ENCODE measurements around the gene THAP7.

Gene THAP7

GRCh38 chr22:20977019-20977418 is 24.9 kb downstream of the THAP7 start:
- DNase-seq: no peak

DNA sequence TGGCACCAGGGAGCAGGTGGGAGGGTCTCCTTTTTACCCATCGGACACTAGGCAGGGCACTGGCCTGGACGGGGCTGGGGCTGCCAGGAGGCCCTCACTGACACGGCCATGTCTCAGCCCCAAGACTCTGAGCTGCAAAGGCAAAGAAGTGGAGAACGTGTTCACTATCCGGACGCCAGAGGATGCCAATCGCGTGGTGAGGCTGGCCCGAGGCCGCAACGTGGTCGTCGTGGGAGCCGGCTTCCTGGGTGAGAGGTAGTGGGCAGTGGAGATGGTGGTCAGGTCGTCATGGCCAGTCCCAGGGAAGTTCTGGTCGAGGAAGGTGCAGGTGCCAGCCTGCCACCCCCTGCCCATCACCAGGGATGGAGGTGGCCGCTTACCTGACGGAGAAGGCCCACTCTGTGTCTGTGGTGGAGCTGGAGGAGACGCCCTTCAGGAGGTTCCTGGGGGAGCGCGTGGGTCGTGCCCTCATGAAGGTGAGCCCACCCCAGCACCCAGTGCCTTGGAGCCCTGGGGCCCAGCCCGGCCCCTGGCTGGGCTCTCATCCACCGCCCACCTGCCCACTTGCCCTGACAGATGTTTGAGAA is 25.5 kb downstream of the THAP7 start:
- no peaks in the 10 kb centered on the region for H3K9me3 ChIP-seq (ENCODE audit: severe bottlenecking)
- TF ChIP-seq, protein P1, sequence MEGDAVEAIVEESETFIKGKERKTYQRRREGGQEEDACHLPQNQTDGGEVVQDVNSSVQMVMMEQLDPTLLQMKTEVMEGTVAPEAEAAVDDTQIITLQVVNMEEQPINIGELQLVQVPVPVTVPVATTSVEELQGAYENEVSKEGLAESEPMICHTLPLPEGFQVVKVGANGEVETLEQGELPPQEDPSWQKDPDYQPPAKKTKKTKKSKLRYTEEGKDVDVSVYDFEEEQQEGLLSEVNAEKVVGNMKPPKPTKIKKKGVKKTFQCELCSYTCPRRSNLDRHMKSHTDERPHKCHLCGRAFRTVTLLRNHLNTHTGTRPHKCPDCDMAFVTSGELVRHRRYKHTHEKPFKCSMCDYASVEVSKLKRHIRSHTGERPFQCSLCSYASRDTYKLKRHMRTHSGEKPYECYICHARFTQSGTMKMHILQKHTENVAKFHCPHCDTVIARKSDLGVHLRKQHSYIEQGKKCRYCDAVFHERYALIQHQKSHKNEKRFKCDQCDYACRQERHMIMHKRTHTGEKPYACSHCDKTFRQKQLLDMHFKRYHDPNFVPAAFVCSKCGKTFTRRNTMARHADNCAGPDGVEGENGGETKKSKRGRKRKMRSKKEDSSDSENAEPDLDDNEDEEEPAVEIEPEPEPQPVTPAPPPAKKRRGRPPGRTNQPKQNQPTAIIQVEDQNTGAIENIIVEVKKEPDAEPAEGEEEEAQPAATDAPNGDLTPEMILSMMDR (IDR thresholded peaks at IDR 0.05; ENCODE audit: low read depth, low read length): no peak
- no peak overlapping the region for H3K27ac ChIP-seq
- DNase-seq: no peak
- H3K36me3 ChIP-seq: no peaks in the 10 kb centered on the region
- H3K4me3 ChIP-seq (ENCODE audit: low read depth, low read length): no peak overlapping the region
- H3K27me3 ChIP-seq (ENCODE audit: insufficient read depth, low read depth, severe bottlenecking): no peaks in the 10 kb centered on the region

More at GRCh38 chr22:20977019-20977418, 24.9 kb downstream of the THAP7 start:
- no peak overlapping the region for H3K27ac ChIP-seq
- TF ChIP-seq, protein P1 (IDR thresholded peaks at IDR 0.05; ENCODE audit: low read depth, low read length): no peak
- H3K9me3 ChIP-seq (ENCODE audit: severe bottlenecking): no peaks in the 10 kb centered on the region
- no peak overlapping the region for H3K4me3 ChIP-seq (ENCODE audit: low read depth, low read length)
- H3K36me3 ChIP-seq: no peaks in the 10 kb centered on the region
- H3K27me3 ChIP-seq (ENCODE audit: insufficient read depth, low read depth, severe bottlenecking): no peaks in the 10 kb centered on the region

- no peaks in the 10 kb centered on the region for H3K9me3 ChIP-seq (ENCODE audit: severe bottlenecking)
- no peaks in the 10 kb centered on the region for H3K27me3 ChIP-seq (ENCODE audit: insufficient read depth, low read depth, severe bottlenecking)
- TF ChIP-seq, protein P1 (IDR thresholded peaks at IDR 0.05; ENCODE audit: low read depth, low read length): no peak
- DNase-seq: no peak
- no peak overlapping the region for H3K27ac ChIP-seq
- no peak overlapping the region for H3K4me3 ChIP-seq (ENCODE audit: low read depth, low read length)
- H3K36me3 ChIP-seq: no peaks in the 10 kb centered on the region
These were observed 26.2 kb downstream of the THAP7 start for GRCh38 chr22:20975541-20976290.

- Histone ChIP-seq H3K4me3 (ENCODE audit: low read depth, low read length) (no peak overlapping the region), H3K27me3 (ENCODE audit: insufficient read depth, low read depth, severe bottlenecking) (no peaks in the 10 kb centered on the region), H3K36me3 (no peaks in the 10 kb centered on the region), H3K27ac (no peak overlapping the region), H3K9me3 (ENCODE audit: severe bottlenecking) (no peaks in the 10 kb centered on the region)
- DNase-seq: no peak
- TF ChIP-seq, protein P1 (IDR thresholded peaks at IDR 0.05; ENCODE audit: low read depth, low read length): no peak
These were observed 27.5 kb downstream of the THAP7 start for GRCh38 chr22:20974336-20974955.

DNA sequence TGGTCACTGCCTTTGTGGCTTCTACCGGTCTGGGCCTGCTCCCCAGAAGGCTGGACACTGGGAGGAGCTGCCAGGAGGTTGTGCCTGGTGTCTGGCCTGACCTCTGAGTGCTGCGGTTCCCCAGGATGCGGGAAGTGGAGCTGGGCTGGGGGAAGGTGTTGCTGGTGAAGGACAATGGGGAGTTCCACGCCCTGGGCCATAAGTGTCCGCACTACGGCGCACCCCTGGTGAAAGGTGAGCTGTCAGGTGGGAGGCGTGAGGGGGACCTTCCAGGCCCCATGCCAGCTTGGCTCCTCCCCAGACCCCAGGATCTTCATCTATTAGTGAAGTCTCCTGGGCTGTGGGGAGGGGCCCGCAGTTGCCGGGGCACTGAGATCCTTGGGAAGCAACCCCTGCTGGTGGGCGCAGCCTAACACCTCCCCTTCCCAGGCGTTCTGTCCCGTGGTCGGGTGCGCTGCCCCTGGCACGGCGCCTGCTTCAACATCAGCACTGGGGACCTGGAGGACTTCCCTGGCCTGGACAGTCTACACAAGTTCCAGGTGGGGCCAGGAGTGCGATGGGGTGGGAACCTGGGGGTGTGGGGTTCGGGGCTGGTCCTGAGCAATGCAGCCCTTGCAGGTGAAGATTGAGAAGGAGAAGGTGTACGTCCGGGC is 28.2 kb downstream of the THAP7 start:
- TF ChIP-seq, protein P1 (IDR thresholded peaks at IDR 0.05; ENCODE audit: low read depth, low read length): no peak
- H3K27ac ChIP-seq: no peak overlapping the region
- no peaks in the 10 kb centered on the region for H3K36me3 ChIP-seq
- no peak for DNase-seq
- no peaks in the 10 kb centered on the region for H3K27me3 ChIP-seq (ENCODE audit: insufficient read depth, low read depth, severe bottlenecking)
- H3K4me3 ChIP-seq (ENCODE audit: low read depth, low read length): no peak overlapping the region
- H3K9me3 ChIP-seq (ENCODE audit: severe bottlenecking): no peaks in the 10 kb centered on the region

All from WERI-Rb-1 (cell line).